ENCODE data around the gene TMF1.

- TF ChIP-seq CTCF (IDR thresholded peaks at IDR 0.05) (no peak), POLR2A (IDR thresholded peaks at IDR 0.05) (no peak)
Observed at GRCh38 chr3:69005791-69006482, 46.2 kb downstream of the TMF1 start.
